ENCODE results near the gene CCDC57. TPM values are rescaled to one million over a fixed set of nuclear protein-coding genes. Genes with fewer than 3 reads are reported as not detected.

The CCDC57 gene
- total and polyA plus RNA-seq, 2 of the 8 experiments (the other 6 are each of a cell fraction or from before 2014, with no cell fraction given): 8.4 to 12.9 TPM

DNA sequence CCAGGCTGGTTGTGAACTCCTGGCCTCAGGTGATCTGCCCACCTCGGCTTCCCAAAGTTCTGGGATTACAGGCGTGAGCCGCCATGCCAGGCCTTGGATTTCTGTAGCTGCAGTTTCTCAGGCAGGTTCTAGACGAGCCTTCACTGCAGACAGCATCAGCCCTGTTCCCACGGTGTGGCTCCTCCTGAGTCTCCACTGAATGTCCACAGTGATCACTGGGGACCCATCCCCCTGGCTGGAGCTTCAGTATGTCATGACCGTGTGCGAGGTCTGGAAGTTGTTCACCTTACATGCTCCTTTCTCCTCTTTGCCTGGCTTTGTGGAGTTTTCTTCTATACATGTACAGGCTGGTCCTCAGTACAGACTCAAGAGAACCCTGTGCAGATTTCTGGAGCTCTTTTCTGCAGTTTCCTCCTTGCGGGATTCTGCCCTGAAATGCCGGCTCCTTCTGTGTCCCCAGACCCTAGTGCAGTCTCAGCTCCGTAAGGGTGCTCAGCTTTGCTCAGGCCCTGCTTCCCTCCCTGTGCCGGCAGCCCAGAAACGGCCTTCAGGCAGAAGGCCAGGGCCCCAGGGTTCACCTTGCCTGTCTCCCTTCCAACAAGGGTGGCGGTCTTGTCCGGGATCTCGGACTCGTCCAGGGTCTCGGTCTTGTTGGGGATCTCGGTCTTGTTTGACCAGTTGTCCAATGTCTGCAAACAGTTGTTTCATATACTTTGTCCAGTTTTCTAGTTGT is 100.3 kb downstream of the CCDC57 start:
- H3K4me3 ChIP-seq (ENCODE audit: extremely low read depth in 1 of 4, insufficient read depth in 2 of 4, low read depth in 3 of 4, low read length in 4 of 4): no peak overlapping the region
- H3K23ac ChIP-seq (ENCODE audit: insufficient read length): no peak overlapping the region
- no peak overlapping the region for H2BK120ac ChIP-seq (replicated peaks; ENCODE audit: low read depth, low read length)
- peaks cover 0 to 4% (median 0%) of the 10 kb centered on the region in 4 experiments; a peak in 2 of 7 replicates for H3K27me3 ChIP-seq (replicated peaks in 1 of 4; ENCODE audit: control insufficient read depth in 3 of 4, extremely low read depth in 1 of 4, insufficient read depth in 3 of 4, low read length in 3 of 4)
- H2BK20ac ChIP-seq (ENCODE audit: low read length): no peak overlapping the region
- H3K9me3 ChIP-seq (ENCODE audit: insufficient read depth in 2 of 2, low read depth in 1 of 2, low read length in 1 of 2): no peaks in the 10 kb centered on the region
- ChIA-PET CTCF (ENCODE audit: partially characterized antibody) (interaction anchor here (0.9 to 10.5 kb wide), 5 partner anchors 8 to 82 kb away, joined by 3 to 61 read pairs (median 4); no protein-coding TSS in a partner anchor), POLR2A (ENCODE audit: partially characterized antibody) (interaction anchor here (0.9 to 1.7 kb wide), 4 partner anchors 9 to 39 kb away, joined by 3 to 6 read pairs (median 3); no protein-coding TSS in a partner anchor)
- H2BK12ac ChIP-seq (ENCODE audit: low read depth, low read length): no peak overlapping the region
- no peaks in the 10 kb centered on the region for H3K4me1 ChIP-seq (replicated peaks in 1 of 4; ENCODE audit: control insufficient read depth in 3 of 4, insufficient read depth in 4 of 4, low read length in 3 of 4)
- WGBS, 2 experiments (ENCODE audit: extremely low coverage in 1 of 2, insufficient coverage in 1 of 2, insufficient read length in 1 of 2, insufficient replicate concordance in 2 of 2, low coverage in 1 of 2, low lambda C conversion rate in 2 of 2, missing lambda C conversion rate in 1 of 2): 92% methylated on average over 18 of the region's 18 CpGs; no CpG with 5 or more reads in 1 of the 2 experiments
- H2AK5ac ChIP-seq (ENCODE audit: low read depth, low read length): no peak overlapping the region
- no peak overlapping the region for H2BK15ac ChIP-seq (ENCODE audit: low read length)
- 0 out of 2 replicates have a peak, but pooled peaks cover 2% of the 10 kb centered on the region for H3K23me2 ChIP-seq (ENCODE audit: low read depth, low read length)
- no peak overlapping the region for H3K27ac ChIP-seq (ENCODE audit: low read depth, low read length)
- H3K14ac ChIP-seq (ENCODE audit: insufficient read length): no peak overlapping the region
- H3K79me2 ChIP-seq (ENCODE audit: control insufficient read depth in 1 of 2, insufficient read depth in 2 of 2, low read length in 2 of 2): no peaks in the 10 kb centered on the region
- FAIRE-seq (no peak), DNase-seq (ENCODE audit: low read depth in 1 of 2, low spot score in 2 of 2) (no peak)
- no peak overlapping the region for H4K91ac ChIP-seq (replicated peaks; ENCODE audit: insufficient read length, low read length)
- H3K79me1 ChIP-seq (ENCODE audit: low read depth, low read length): no peaks in the 10 kb centered on the region
- no peak overlapping the region for H3K56ac ChIP-seq (replicated peaks; ENCODE audit: insufficient read length, low read depth, low read length)
- no peaks in the 10 kb centered on the region for H3K36me3 ChIP-seq (ENCODE audit: control insufficient read depth in 2 of 4, insufficient read depth in 4 of 4, low read length in 3 of 4)
- H3K4ac ChIP-seq (replicated peaks; ENCODE audit: insufficient read length, low read depth, low read length): no peak overlapping the region
- peaks cover 0 to 6% of the 10 kb centered on the region in 2 experiments for H4K20me1 ChIP-seq (replicated peaks in 1 of 2; ENCODE audit: control insufficient read depth in 1 of 2, insufficient read depth in 2 of 2, low read length in 2 of 2)
- H2AFZ ChIP-seq (ENCODE audit: low read length): no peak overlapping the region
- TF ChIP-seq TCF12 (IDR thresholded peaks at IDR 0.05; ENCODE audit: low read depth, low read length): no peak
- no peak overlapping the region for H4K5ac ChIP-seq (ENCODE audit: insufficient read length, low read depth, low read length)
- no peak overlapping the region for H4K8ac ChIP-seq (ENCODE audit: extremely low read depth, insufficient read depth, low read length)
- H3K4me2 ChIP-seq (ENCODE audit: insufficient read depth in 1 of 2, low read depth in 2 of 2, low read length in 2 of 2): no peak overlapping the region
- H3K18ac ChIP-seq (ENCODE audit: extremely low read depth, low read length): no peak overlapping the region
- H3K9ac ChIP-seq (replicated peaks in 1 of 4; ENCODE audit: extremely low read depth in 1 of 4, low read depth in 3 of 4, low read length in 3 of 4): no peak overlapping the region
- no peak overlapping the region for H2BK5ac ChIP-seq (ENCODE audit: low read depth, low read length)
